Pancreas (tissue), 10 donors: ENCODE results near the gene CLDN24. TPM values are rescaled to one million over a fixed set of nuclear protein-coding genes. Genes with fewer than 3 reads are reported as not detected.

Experiments used
- ATAC-seq, 4 donors: fragments of 200-7000 bp; cut with Tn5 transposase; one replicate each; pipeline versions ENCODE4 v1.8.0 to v1.9.1; 2020; ENCODE audit warnings: mild to moderate bottlenecking in 4 of 4, moderate library complexity in 4 of 4
- DNase-seq, 6 donors: peaks; one replicate each; pipeline ENCODE4 v3.0.0-alpha.2; 2020
- FAIRE-seq: peaks from 2 replicates; lab custom pipeline; 2012; peaks lifted over from hg19 to GRCh38; lab: Jason Lieb, UNC
- H3K27ac ChIP-seq, 4 donors: fragments of 200-600 bp; sonication (generic); 1 replicate in 3 of 4; 2 replicates in 1 of 4; pipeline versions ENCODE4 v1.5.0 to v1.8.0; 2020
- H3K27me3 ChIP-seq, 4 donors: fragments of 200-600 bp; one replicate each; pipeline ENCODE4 v1.8.0; 2021
- H3K36me3 ChIP-seq, 3 donors: fragments of 200-600 bp; sonication (generic) in 1 of 3; one replicate each; pipeline versions ENCODE4 v1.5.0 to v1.8.0; 2020 to 2021
- H3K4me1 ChIP-seq, 3 donors: fragments of 200-600 bp; one replicate each; pipeline ENCODE4 v1.8.0; 2021
- H3K4me3 ChIP-seq, 4 donors: fragments of 200-600 bp; sonication (generic) in 2 of 4; one replicate each; pipeline versions ENCODE4 v1.5.0 to v1.8.0; 2020 to 2021
- H3K9me3 ChIP-seq, 4 donors: fragments of 200-600 bp; one replicate each; pipeline ENCODE4 v1.8.0; 2021
- CTCF ChIP-seq, 4 donors: fragments of 200-600 bp; sonication (generic) in 3 of 4; IDR thresholded peaks; one replicate each; pipeline versions ENCODE4 v1.5.0 to v1.8.0; 2021; ENCODE audit warnings: antibody characterized with exemption in 4 of 4
- WGBS, 2 donors: extraction: QIAGEN DNeasy Blood & Tissue Kit; methylation state at CpG; one replicate each; pipeline ENCODE4 v1.1.7; 2013; 5-methylcytosine and 5-hydroxymethylcytosine counted together
- intact Hi-C, 3 donors: fragments of 100-400 bp; cut with DNase I; formaldehyde crosslinking; loops; one replicate each; pipeline versions ENCODE4 v1.11.1 to v1.14.2; 2022
- polyA plus RNA-seq, 2 donors: library from polyadenylated mRNA; stranded (reverse); fragments of 200-250 nt; gene quantifications; one replicate each; pipeline ENCODE4 v1.2.3, GENCODE V29; 2013
- total RNA-seq, 6 donors: library from RNA; stranded (reverse); fragmentation: NEBNext Ultra II Directional in 4 of 6; extraction: Animal tissue kit (Norgen Biotek cat#: 25700) in 4 of 6; gene quantifications; one replicate each; pipeline versions ENCODE4 v1.2.1 to v1.2.4, GENCODE V29; 2021 to 2023
- donor health status: healthy with polysubstance abuse.
- donor health status: DM: no; HTN: no; CAD: no; lungs with moderate emphysema.
- donor health status: DM: no; HTN: no; CAD: no.
- donor health status: control.
- donor health status: control.
- donor health status: Bipolar disorder and iron deficiency.
- donor health status: DM: yes; HTN: yes; CAD: no.
- donor health status: DM: no; HTN: no; CAD: no.
- donor health status: DM: no; HTN: no; CAD: no.
- donor health status: DM: yes; HTN: yes; CAD: no.

CLDN24 gene
- total and polyA plus RNA-seq, 8 donors, result not detected

- H3K9me3 ChIP-seq, result no peaks in the 10 kb centered on the region
- intact Hi-C loops, result no loop called here
- ATAC-seq (no peak), DNase-seq (no peak), FAIRE-seq (no peak)
- H3K4me3 ChIP-seq, result no peak overlapping the region
- 78 to 86% methylated on average over 19 to 20 of the region's 20 CpGs for WGBS, 2 donors
- no peak overlapping the region for H3K27ac ChIP-seq
- H3K27me3 ChIP-seq, result no peaks in the 10 kb centered on the region
- no peak for TF ChIP-seq CTCF (IDR thresholded peaks at IDR 0.05)
- H3K36me3 ChIP-seq, result no peaks in the 10 kb centered on the region
- H3K4me1 ChIP-seq, result peaks cover 0 to 8% (median 7%) of the 10 kb centered on the region in 3 donors
These were observed 34.9 kb upstream of the CLDN24 start for GRCh38 chr4:183356931-183357675.

GRCh38 chr4:183356173-183356830, 34.1 kb upstream of the CLDN24 start:
- no peaks in the 10 kb centered on the region for H3K9me3 ChIP-seq
- no peaks in the 10 kb centered on the region for H3K27me3 ChIP-seq
- H3K4me1 ChIP-seq, result peaks cover 0 to 8% (median 7%) of the 10 kb centered on the region in 3 donors
- H3K36me3 ChIP-seq, result no peaks in the 10 kb centered on the region
- H3K4me3 ChIP-seq, result no peak overlapping the region
- ATAC-seq (no peak), FAIRE-seq (no peak), DNase-seq (no peak)
- intact Hi-C loops, result no loop called here
- no peak for TF ChIP-seq CTCF (IDR thresholded peaks at IDR 0.05)
- no peak overlapping the region for H3K27ac ChIP-seq
- 83 to 89% methylated on average over 20 of the region's 20 CpGs for WGBS, 2 donors

- intact Hi-C loops, result no loop called here
- ATAC-seq, result peak; percentile 38 to 86 (median 76)
- Histone ChIP-seq H3K9me3 (no peaks in the 10 kb centered on the region), H3K4me1 (peaks cover 0 to 8% (median 7%) of the 10 kb centered on the region in 3 donors), H3K4me3 (no peak overlapping the region), H3K27ac (no peak overlapping the region), H3K36me3 (no peaks in the 10 kb centered on the region), H3K27me3 (no peaks in the 10 kb centered on the region)
- no peak for FAIRE-seq
- no peak for DNase-seq
- no peak for TF ChIP-seq CTCF (IDR thresholded peaks at IDR 0.05)
- 56 to 58% methylated on average over 4 of the region's 4 CpGs for WGBS, 2 donors
These were observed 33.2 kb upstream of the CLDN24 start for GRCh38 chr4:183355405-183355804.

GRCh38 chr4:183354219-183354618, 32.0 kb upstream of the CLDN24 start:
- 39 to 41% methylated on average over 9 of the region's 9 CpGs for WGBS, 2 donors
- Histone ChIP-seq H3K36me3 (no peaks in the 10 kb centered on the region), H3K9me3 (no peaks in the 10 kb centered on the region), H3K27me3 (no peaks in the 10 kb centered on the region), H3K27ac (no peak overlapping the region), H3K4me1 (peaks cover 0 to 8% (median 7%) of the 10 kb centered on the region in 3 donors), H3K4me3 (no peak overlapping the region)
- FAIRE-seq (no peak), DNase-seq (no peak), ATAC-seq (peak in 3 of 4 donors; percentile 20 to 44 (median 24))
- intact Hi-C loops, result no loop called here
- no peak for TF ChIP-seq CTCF (IDR thresholded peaks at IDR 0.05)

- intact Hi-C loops, result no loop called here
- no peak for FAIRE-seq
- Histone ChIP-seq H3K9me3 (no peaks in the 10 kb centered on the region), H3K4me3 (no peak overlapping the region), H3K27ac (no peak overlapping the region), H3K27me3 (no peaks in the 10 kb centered on the region), H3K4me1 (peaks cover 0 to 8% (median 7%) of the 10 kb centered on the region in 3 donors), H3K36me3 (no peaks in the 10 kb centered on the region)
- 86 to 93% methylated on average over 8 of the region's 8 CpGs for WGBS, 2 donors
- DNase-seq, result no peak
- ATAC-seq, result no peak
- TF ChIP-seq CTCF (IDR thresholded peaks at IDR 0.05), result no peak
These were observed 31.3 kb upstream of the CLDN24 start for GRCh38 chr4:183353557-183353956.
